GM23338 (cell line): Measurements from ENCODE around the gene ARHGAP1. TPM values are rescaled to one million over a fixed set of nuclear protein-coding genes. Genes with fewer than 3 reads are reported as not detected.

ENCODE experiments used
- ATAC-seq: fragments of 200-7000 bp; cut with Tn5 transposase; 3 replicates; pipeline ENCODE4 v1.9.1; 2020
- DNase-seq: peaks from one replicate; pipeline ENCODE4 v3.0.0-alpha.2; 2015; ENCODE audit warnings: low spot score
- H2AFZ ChIP-seq: fragments of 200-600 bp; sonication (generic); 2 replicates; pipeline ENCODE4 v1.8.0; 2016; ENCODE audit warnings: antibody characterized with exemption, mild to moderate bottlenecking, moderate library complexity
- H3F3A ChIP-seq: fragments of 200-600 bp; sonication (generic); replicated peaks from 2 replicates; pipeline ENCODE4 v1.8.0; 2017; ENCODE audit warnings: antibody characterized with exemption, mixed run types, low read depth
- H3K27ac ChIP-seq: fragments of 200-600 bp; sonication (generic); 2 replicates; pipeline ENCODE4 v1.6.1; 2016; ENCODE audit warnings: low read depth
- H3K27me3 ChIP-seq: fragments of 200-600 bp; sonication (generic); 2 replicates; pipeline ENCODE4 v1.8.0; 2016; ENCODE audit warnings: mild to moderate bottlenecking, mixed run types, moderate library complexity; ENCODE audit not compliant: insufficient read depth
- H3K36me3 ChIP-seq: fragments of 200-600 bp; sonication (generic); 2 replicates; pipeline ENCODE4 v1.8.0; 2016; ENCODE audit warnings: mild to moderate bottlenecking; ENCODE audit not compliant: insufficient read depth
- H3K4me1 ChIP-seq: fragments of 200-600 bp; sonication (generic); 2 replicates; pipeline ENCODE4 v1.8.0; 2016; ENCODE audit warnings: mild to moderate bottlenecking, moderate library complexity; ENCODE audit not compliant: insufficient read depth
- H3K4me2 ChIP-seq: fragments of 200-600 bp; sonication (generic); 2 replicates; pipeline ENCODE4 v1.7.1; 2017; ENCODE audit warnings: mixed run types
- H3K4me3 ChIP-seq: fragments of 200-600 bp; sonication (generic); 2 replicates; pipeline ENCODE4 v1.6.1; 2016; ENCODE audit warnings: mixed run types
- H3K79me2 ChIP-seq: fragments of 200-600 bp; sonication (generic); replicated peaks from 2 replicates; pipeline ENCODE4 v1.8.0; 2017; ENCODE audit warnings: mild to moderate bottlenecking; ENCODE audit not compliant: insufficient read depth
- H3K9me2 ChIP-seq: fragments of 200-600 bp; sonication (generic); 2 replicates; pipeline ENCODE4 v1.8.0; 2017; ENCODE audit not compliant: insufficient read depth
- H4K20me1 ChIP-seq: fragments of 200-600 bp; sonication (generic); replicated peaks from 2 replicates; pipeline ENCODE4 v1.8.0; 2017; ENCODE audit warnings: mild to moderate bottlenecking; ENCODE audit not compliant: insufficient read depth
- H3K27ac Mint-ChIP-seq: 2 replicates; pipeline ENCODE4 v1.8.0; 2020; ENCODE audit warnings: inconsistent platforms, mild to moderate bottlenecking, moderate library complexity, mixed read lengths
- H3K27me3 Mint-ChIP-seq: 3 replicates; pipeline ENCODE4 v1.8.0; 2022; ENCODE audit warnings: low read depth, mild to moderate bottlenecking, moderate library complexity, mixed read lengths, inconsistent platforms; ENCODE audit not compliant: insufficient read depth, poor library complexity
- H3K36me3 Mint-ChIP-seq: 3 replicates; pipeline ENCODE4 v1.8.0; 2021; ENCODE audit warnings: low read depth, mild to moderate bottlenecking, inconsistent platforms, moderate library complexity, mixed read lengths
- H3K4me1 Mint-ChIP-seq: 3 replicates; pipeline ENCODE4 v1.8.0; 2020; ENCODE audit warnings: mild to moderate bottlenecking, inconsistent platforms, mixed read lengths
- H3K4me3 Mint-ChIP-seq: 3 replicates; pipeline ENCODE4 v1.8.0; 2021; ENCODE audit warnings: moderate library complexity, mild to moderate bottlenecking, inconsistent platforms, mixed read lengths
- H3K9me3 Mint-ChIP-seq: 3 replicates; pipeline ENCODE4 v1.8.0; 2020; ENCODE audit warnings: moderate library complexity, mild to moderate bottlenecking, inconsistent platforms, mixed read lengths
- CREB1 ChIP-seq: fragments of 250-450 bp; sonication (Bioruptor Pico); IDR thresholded peaks from 2 replicates; pipeline ENCODE4 v1.5.0; 2020; ENCODE audit warnings: low read depth, mild to moderate bottlenecking, moderate library complexity
- JUNB ChIP-seq: IDR thresholded peaks from one replicate; pipeline ENCODE4 v1.6.1; 2016; ENCODE audit warnings: antibody characterized with exemption; ENCODE audit not compliant: unreplicated experiment
- NANOG ChIP-seq: IDR thresholded peaks from 2 replicates; pipeline ENCODE4 v1.6.1; 2016; ENCODE audit warnings: antibody characterized with exemption, borderline replicate concordance
- POLR2AphosphoS5 ChIP-seq: IDR thresholded peaks from 2 replicates; pipeline ENCODE4 v1.6.1; 2016; ENCODE audit warnings: antibody characterized with exemption, low read depth
- ZNF331 ChIP-seq: fragments of 250-450 bp; sonication (Bioruptor Pico); IDR thresholded peaks from 2 replicates; pipeline ENCODE4 v1.5.0; 2020; ENCODE audit warnings: low read depth, mild to moderate bottlenecking, moderate library complexity
- polyA plus RNA-seq: library from polyadenylated mRNA; unstranded; fragments of >200 nt; fragmentation: Nextera tagmentation; extraction: Ambion mirVana; gene quantifications from 2 replicates; pipeline ENCODE4 v1.2.1, GENCODE V29; 2016
- total RNA-seq: library from RNA; depleted of rRNA; stranded (reverse); fragments of >200 nt; shearing (Covaris generic); gene quantifications from 2 replicates; pipeline ENCODE4 v1.2.3, GENCODE V29; 2014
- TF ChIP-seq, protein P1 (sequence below): IDR thresholded peaks from one replicate; pipeline ENCODE4 v1.6.1; 2018; ENCODE audit warnings: antibody characterized with exemption; ENCODE audit not compliant: unreplicated experiment
- TF ChIP-seq, protein P2 (sequence below): fragments of 250-450 bp; sonication (Bioruptor Pico); IDR thresholded peaks from 2 replicates; pipeline ENCODE4 v1.5.0; 2020; ENCODE audit warnings: mild to moderate bottlenecking, moderate library complexity

ARHGAP1 gene
- total and polyA plus RNA-seq, 2 experiments from 2014 or later = 23.4 to 38.1 TPM

DNA sequence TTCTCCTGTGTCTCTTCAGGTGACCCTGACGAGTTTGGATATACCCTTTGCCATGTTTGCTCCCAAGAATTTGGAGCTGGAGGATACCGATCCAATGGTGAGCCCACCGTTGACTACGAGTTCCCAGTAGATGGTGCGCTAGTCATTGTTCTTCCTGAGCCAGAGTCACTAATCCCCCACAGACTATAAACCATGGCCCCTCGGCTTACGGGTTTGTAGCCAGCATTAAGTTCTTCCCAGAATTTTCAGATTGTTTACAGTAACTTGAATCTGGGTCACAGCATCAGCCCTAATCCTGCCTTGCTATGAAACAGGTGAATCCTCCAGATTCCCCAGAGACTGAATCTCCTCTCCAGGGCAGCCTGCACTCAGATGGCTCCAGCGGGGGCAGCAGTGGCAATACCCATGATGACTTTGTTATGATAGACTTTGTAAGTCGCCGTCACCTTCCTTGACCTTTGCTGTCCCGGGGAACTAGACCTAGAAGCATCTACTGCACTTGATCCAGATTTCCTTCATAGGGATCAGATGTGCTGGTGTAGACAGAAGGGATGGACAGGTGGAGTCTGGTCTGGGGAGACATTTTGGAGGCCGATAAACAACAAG, 31.8 kb downstream of the ARHGAP1 start:
- Mint-ChIP-seq H3K27me3 (peaks cover 1% of the 10 kb centered on the region), H3K4me1 (no peaks in the 10 kb centered on the region; the same call in 2 of the 3 replicates), H3K9me3 (no peaks in the 10 kb centered on the region), H3K27ac (no peak overlapping the region), H3K4me3 (no peak overlapping the region), H3K36me3 (peaks cover 54% of the 10 kb centered on the region)
- no peak overlapping the region for H3K4me3 ChIP-seq
- H3K79me2 ChIP-seq = no peaks in the 10 kb centered on the region
- H3K4me1 ChIP-seq = no peaks in the 10 kb centered on the region
- DNase-seq (no peak), ATAC-seq (no peak)
- H3F3A ChIP-seq = peaks cover 8% of the 10 kb centered on the region; the same call in 1 of the 2 replicates
- TF ChIP-seq, protein P1, sequence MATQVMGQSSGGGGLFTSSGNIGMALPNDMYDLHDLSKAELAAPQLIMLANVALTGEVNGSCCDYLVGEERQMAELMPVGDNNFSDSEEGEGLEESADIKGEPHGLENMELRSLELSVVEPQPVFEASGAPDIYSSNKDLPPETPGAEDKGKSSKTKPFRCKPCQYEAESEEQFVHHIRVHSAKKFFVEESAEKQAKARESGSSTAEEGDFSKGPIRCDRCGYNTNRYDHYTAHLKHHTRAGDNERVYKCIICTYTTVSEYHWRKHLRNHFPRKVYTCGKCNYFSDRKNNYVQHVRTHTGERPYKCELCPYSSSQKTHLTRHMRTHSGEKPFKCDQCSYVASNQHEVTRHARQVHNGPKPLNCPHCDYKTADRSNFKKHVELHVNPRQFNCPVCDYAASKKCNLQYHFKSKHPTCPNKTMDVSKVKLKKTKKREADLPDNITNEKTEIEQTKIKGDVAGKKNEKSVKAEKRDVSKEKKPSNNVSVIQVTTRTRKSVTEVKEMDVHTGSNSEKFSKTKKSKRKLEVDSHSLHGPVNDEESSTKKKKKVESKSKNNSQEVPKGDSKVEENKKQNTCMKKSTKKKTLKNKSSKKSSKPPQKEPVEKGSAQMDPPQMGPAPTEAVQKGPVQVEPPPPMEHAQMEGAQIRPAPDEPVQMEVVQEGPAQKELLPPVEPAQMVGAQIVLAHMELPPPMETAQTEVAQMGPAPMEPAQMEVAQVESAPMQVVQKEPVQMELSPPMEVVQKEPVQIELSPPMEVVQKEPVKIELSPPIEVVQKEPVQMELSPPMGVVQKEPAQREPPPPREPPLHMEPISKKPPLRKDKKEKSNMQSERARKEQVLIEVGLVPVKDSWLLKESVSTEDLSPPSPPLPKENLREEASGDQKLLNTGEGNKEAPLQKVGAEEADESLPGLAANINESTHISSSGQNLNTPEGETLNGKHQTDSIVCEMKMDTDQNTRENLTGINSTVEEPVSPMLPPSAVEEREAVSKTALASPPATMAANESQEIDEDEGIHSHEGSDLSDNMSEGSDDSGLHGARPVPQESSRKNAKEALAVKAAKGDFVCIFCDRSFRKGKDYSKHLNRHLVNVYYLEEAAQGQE = no peak
- no peak for TF ChIP-seq POLR2AphosphoS5
- no peak for TF ChIP-seq CREB1 (CRISPR knock-in tag)
- no peak for TF ChIP-seq ZNF331 (CRISPR knock-in tag)
- TF ChIP-seq, protein P2, sequence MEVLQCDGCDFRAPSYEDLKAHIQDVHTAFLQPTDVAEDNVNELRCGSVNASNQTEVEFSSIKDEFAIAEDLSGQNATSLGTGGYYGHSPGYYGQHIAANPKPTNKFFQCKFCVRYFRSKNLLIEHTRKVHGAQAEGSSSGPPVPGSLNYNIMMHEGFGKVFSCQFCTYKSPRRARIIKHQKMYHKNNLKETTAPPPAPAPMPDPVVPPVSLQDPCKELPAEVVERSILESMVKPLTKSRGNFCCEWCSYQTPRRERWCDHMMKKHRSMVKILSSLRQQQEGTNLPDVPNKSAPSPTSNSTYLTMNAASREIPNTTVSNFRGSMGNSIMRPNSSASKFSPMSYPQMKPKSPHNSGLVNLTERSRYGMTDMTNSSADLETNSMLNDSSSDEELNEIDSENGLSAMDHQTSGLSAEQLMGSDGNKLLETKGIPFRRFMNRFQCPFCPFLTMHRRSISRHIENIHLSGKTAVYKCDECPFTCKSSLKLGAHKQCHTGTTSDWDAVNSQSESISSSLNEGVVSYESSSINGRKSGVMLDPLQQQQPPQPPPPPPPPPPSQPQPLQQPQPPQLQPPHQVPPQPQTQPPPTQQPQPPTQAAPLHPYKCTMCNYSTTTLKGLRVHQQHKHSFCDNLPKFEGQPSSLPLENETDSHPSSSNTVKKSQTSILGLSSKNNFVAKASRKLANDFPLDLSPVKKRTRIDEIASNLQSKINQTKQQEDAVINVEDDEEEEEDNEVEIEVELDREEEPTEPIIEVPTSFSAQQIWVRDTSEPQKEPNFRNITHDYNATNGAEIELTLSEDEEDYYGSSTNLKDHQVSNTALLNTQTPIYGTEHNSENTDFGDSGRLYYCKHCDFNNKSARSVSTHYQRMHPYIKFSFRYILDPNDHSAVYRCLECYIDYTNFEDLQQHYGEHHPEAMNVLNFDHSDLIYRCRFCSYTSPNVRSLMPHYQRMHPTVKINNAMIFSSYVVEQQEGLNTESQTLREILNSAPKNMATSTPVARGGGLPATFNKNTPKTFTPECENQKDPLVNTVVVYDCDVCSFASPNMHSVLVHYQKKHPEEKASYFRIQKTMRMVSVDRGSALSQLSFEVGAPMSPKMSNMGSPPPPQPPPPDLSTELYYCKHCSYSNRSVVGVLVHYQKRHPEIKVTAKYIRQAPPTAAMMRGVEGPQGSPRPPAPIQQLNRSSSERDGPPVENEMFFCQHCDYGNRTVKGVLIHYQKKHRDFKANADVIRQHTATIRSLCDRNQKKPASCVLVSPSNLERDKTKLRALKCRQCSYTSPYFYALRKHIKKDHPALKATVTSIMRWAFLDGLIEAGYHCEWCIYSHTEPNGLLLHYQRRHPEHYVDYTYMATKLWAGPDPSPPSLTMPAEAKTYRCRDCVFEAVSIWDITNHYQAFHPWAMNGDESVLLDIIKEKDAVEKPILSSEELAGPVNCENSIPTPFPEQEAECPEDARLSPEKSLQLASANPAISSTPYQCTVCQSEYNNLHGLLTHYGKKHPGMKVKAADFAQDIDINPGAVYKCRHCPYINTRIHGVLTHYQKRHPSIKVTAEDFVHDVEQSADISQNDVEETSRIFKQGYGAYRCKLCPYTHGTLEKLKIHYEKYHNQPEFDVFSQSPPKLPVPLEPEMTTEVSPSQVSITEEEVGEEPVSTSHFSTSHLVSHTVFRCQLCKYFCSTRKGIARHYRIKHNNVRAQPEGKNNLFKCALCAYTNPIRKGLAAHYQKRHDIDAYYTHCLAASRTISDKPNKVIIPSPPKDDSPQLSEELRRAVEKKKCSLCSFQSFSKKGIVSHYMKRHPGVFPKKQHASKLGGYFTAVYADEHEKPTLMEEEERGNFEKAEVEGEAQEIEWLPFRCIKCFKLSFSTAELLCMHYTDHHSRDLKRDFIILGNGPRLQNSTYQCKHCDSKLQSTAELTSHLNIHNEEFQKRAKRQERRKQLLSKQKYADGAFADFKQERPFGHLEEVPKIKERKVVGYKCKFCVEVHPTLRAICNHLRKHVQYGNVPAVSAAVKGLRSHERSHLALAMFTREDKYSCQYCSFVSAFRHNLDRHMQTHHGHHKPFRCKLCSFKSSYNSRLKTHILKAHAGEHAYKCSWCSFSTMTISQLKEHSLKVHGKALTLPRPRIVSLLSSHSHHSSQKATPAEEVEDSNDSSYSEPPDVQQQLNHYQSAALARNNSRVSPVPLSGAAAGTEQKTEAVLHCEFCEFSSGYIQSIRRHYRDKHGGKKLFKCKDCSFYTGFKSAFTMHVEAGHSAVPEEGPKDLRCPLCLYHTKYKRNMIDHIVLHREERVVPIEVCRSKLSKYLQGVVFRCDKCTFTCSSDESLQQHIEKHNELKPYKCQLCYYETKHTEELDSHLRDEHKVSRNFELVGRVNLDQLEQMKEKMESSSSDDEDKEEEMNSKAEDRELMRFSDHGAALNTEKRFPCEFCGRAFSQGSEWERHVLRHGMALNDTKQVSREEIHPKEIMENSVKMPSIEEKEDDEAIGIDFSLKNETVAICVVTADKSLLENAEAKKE (CRISPR knock-in tag) = no peak
- no peak for TF ChIP-seq NANOG
- no peak for TF ChIP-seq JUNB
- H4K20me1 ChIP-seq = peaks cover 4% of the 10 kb centered on the region
- H3K9me2 ChIP-seq = no peaks in the 10 kb centered on the region
- no peak overlapping the region for H3K4me2 ChIP-seq
- no peaks in the 10 kb centered on the region for H3K27me3 ChIP-seq
- H2AFZ ChIP-seq = no peak overlapping the region
- H3K36me3 ChIP-seq = peaks cover 31% of the 10 kb centered on the region; the same call in 1 of the 2 replicates
- H3K27ac ChIP-seq = no peak overlapping the region
